ENCODE data around the gene ZNF521.
"Not testable (repeated sequence)": the region's sequence is repeated elsewhere in the genome, so short reads cannot be mapped to it uniquely, and the experiment has no call there.

Gene ZNF521

DNA sequence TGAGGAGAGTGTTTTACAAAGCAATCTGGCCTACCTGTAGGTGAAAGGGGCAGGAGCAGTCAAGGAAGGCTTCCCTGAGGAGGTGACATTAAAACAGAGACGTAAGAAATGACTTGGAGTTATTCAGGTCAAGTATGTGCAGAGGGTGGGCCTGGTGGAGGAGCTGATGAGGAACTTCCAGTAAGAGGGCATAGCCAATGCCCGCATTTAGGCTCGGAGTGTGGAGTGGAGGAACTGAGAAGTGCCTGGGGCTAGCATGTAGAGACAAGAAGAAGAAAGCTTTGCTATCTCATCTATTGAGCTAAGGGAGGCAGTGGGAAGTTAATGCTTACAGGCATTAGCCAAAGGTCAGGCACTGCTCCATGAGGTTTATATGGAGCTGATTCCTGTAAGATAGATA is 312.2 kb downstream of the ZNF521 start:
- DNase-seq (ENCODE audit: low read depth, low spot score), result no peak

DNA sequence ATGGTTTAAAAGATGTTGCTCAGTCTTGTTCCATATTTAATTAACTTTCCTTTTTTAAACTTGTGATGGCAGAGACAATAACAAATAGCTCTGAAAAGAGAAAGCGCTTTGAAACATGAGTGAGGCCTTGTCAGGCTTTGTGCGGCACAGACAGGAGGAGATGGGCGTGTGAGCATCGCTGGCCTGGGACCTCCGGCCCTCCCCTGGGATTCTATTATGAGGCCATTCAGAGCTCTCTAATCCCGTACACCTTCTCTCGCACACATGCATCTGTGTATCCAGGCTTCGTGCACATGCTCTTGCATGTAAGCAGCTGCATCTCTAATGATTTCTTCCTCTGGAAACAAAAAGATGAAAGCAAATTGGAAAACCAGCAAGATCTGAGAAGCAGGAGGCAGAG is 313.7 kb downstream of the ZNF521 start:
- DNase-seq (ENCODE audit: low read depth, low spot score), result no peak

DNA sequence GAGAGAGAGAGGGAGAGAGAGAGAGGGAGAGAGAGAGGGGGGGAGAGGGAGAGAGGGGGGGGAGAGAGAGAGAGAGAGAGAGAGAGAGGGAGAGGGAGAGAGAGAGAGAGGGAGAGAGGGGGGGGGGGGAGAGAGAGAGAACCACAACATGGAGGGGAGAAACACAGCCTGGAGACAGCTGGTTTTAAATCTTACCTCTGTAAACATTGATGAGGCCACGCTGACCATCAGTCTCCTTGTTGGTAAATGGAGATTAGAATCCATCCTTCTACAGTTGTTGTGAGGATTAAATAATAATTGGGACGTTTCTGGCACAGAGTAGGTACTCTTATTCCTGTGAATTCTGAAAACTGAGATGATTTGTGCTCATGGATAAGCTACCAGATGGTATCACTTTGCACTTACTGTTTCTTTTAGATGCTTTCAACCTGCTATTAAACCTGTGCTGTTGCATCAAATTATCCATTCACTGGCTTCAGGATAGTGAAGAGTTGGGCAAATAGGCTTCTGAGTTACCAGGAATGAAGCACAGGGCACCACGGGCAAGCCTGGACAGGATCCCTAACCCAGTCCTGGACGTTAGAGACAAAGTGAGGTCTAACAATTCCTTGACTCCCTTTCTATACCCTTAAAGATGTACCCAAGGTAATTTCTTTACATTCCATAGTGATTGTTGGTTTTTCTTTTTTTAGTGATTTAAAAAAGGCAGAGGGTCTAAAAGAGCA is 318.1 kb downstream of the ZNF521 start:
- DNase-seq (ENCODE audit: low read depth, low spot score), result no peak

DNA sequence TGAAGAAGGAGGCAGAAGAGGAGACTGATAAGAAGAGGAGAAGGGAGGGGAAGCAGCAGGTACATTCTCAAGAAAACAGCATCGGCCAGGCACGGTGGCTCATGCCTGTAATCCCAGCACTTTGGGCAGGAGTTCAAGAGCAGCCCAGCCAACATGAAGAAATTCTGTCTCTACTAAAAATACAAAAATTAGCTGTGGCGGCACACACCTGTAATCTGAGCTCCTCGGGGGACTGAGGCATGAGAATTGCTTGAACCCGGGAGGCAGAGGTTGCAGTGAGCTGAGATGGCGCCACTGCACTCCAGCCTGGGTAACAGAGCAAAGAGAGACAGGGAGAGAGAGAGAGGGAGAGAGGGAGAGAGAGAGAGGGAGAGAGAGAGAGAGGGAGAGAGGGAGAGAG is 318.8 kb downstream of the ZNF521 start:
- DNase-seq (ENCODE audit: low read depth, low spot score), result not testable (repeated sequence)

DNA sequence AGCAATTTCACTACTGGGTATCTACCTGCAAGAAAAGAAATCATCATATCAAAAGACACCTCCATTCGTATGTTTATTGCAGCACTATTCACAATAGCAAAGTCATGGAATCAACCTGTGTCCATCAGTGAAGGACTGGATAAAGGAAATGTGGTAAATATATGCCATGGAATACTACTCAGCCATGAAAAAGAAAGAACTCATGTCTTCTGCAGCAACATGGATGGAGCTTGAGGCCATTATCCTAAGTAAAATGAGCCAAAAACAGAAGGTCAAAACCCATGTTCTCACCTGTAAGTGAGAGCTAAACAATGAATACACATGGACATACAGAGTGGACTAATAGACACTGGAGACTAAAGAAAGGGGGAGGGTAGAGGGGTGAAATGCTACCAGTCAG is 322.2 kb downstream of the ZNF521 start:
- no peak for DNase-seq (ENCODE audit: low read depth, low spot score)

DNA sequence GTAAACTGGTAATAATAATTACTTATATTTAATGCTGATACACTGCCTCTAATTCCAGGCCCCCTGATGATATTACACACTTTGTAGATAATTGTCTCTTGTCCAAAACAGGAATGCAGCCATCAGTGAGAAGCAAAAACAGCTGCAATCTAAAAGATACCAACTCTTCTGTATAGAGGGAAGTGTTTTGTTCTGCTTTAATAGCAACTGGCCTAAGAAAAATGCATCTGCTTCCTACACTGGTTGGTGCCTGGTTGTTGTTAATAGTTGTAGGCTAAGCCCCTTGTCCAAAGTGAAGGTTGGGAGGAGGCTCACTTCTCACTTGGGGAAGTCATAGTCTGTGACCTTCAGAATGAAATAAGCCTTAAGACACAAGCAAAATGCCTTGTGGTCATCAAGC is 332.0 kb downstream of the ZNF521 start:
- no peak for DNase-seq (ENCODE audit: low read depth, low spot score)

DNA sequence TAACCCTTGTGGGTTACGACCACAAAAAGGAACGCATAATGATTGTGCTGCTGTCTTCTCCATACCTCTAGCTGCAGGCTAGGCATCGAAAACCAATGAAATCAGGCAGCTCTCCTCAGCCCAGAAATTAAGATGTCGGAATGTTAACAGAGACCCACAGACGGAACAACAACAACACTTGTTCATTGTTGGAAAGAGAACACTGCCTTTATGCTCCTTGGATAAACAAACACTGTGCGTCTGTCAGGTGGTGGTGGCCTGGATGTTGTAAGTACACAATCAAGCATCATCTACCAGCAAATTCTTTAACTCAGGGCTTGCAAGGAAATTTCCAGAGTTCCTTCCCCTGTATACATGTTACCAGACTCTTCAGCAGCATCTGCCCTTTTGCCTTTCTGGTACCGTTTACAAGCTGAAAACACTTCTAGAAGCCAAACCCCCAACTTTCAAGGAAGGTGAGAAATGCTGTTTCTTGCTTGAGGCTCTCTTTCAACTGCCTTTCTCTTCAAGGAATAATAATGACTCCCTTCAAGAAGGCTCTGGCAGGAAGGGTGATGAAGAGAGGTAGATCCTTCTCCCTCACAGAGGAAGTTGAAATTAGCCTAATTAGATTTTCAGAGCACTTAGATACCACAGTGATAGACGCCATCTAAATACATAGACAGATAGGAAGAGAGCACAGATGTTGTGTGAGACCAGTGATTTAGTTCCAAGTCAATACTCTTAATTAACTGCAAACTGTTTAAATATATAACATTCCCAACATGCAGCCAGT is 332.7 kb downstream of the ZNF521 start:
- no peak for DNase-seq (ENCODE audit: low read depth, low spot score)

DNA sequence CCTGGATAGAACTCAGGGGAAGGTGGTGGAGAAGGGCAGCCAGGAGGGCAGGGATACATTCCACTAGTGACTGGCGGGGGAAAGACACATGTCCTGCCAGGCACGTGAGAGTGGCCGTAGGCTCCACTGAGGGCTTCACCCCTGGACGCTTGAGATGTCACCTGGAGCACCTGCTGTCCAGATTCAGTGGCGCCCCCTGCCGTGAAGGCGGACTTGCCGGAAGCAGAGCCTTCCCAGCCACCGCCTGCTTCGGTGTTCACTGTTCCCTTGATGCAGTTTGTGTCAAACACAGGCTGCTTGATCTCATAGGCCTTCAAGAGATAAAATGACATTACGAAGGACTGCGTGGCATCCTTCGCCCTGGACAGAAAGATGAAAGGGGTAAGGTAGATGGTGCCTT is 335.3 kb downstream of the ZNF521 start:
- no peak for DNase-seq (ENCODE audit: low read depth, low spot score)

DNA sequence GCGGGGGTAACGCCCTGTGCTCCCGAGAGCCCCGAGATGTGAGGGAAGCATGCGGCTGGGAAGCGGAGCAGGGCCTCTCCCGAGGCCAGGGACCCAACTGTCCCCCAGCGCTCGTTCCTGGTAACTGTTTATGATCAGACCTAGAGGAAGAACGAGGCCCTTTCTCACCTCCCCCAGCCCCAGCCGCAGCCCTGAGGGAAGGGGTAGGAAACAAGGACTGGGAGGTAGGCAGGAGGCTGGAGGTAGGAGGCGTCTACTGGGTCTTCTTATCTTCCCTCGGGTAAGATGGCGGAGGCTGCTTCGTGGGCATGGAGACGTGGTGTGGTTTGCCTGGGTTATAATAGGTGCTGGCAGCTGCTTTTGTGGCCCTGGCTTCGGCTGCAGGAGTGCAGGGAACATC is 335.8 kb downstream of the ZNF521 start:
- no peak for DNase-seq (ENCODE audit: low read depth, low spot score)
